ENCODE results near the gene UXS1.

Gene UXS1

DNA sequence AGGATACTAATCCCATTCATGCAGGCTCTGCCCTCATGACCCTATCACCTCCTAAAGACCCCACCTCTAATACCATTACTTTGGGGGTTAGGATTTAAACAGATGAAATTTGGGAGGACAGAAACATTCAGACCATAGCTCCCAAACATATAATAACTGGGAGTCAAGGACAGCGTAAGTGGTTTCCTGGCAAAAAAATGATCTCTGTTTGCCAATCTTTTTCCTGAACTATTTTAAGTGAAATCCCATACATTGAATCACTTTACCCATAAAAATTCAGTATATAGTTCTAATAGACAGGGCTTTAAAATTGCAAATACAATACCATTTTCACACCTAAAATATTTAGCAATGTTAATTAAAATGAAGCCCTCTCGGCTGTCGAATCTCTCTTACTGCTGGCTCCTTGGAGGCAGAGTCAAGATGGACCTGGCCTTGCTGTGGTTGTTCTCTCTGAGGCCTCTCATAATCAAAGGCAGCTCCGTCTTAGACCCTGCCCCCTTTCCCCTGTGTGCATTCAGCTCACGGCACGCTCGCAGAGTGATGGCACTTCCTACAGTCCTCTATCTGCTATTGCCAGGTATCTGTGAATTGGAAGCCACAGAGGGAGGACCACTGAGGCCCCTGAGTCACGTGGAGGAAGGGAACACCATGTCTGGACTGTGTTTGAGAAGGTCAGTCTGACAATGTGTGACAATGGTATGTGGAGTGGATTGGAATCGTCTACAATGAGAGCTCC is 132.3 kb downstream of the UXS1 start:
- no peak for DNase-seq (ENCODE audit: extremely low read depth, low read depth)
- TF ChIP-seq, protein P1, sequence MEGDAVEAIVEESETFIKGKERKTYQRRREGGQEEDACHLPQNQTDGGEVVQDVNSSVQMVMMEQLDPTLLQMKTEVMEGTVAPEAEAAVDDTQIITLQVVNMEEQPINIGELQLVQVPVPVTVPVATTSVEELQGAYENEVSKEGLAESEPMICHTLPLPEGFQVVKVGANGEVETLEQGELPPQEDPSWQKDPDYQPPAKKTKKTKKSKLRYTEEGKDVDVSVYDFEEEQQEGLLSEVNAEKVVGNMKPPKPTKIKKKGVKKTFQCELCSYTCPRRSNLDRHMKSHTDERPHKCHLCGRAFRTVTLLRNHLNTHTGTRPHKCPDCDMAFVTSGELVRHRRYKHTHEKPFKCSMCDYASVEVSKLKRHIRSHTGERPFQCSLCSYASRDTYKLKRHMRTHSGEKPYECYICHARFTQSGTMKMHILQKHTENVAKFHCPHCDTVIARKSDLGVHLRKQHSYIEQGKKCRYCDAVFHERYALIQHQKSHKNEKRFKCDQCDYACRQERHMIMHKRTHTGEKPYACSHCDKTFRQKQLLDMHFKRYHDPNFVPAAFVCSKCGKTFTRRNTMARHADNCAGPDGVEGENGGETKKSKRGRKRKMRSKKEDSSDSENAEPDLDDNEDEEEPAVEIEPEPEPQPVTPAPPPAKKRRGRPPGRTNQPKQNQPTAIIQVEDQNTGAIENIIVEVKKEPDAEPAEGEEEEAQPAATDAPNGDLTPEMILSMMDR (IDR thresholded peaks at IDR 0.05; ENCODE audit: low read depth, low read length): no peak

DNA sequence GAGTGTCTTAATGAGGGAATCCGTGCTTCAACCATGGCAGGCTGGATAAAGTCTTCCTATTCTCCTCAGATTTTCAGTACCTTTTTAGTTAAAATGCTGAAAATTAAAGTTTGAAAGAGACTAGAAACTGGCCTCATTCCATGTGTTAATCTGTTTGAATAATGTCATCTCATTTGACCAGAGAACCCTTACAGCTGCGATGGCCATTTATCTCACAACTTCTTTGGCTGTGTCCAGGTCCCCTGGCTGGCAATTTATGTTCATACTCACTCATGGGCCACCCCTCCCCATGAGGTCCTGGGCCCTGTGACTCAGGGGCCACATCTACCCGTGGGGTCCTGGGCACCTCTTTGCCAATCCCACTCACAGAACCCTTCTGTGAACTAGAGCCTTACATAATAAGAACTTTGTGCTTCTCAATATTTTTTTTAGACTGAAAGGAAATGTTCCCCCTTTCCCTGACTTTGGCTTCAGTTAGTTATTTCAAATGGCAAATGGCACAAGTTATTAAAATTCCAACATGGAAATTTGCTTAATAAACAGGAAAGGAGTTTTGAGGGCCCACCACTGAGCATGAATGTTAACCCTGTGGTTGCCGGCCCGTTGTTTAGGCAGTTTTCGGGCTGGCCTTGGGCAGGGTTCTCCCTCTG is 134.6 kb downstream of the UXS1 start:
- DNase-seq (ENCODE audit: extremely low read depth, low read depth): no peak
- TF ChIP-seq, protein P1 (IDR thresholded peaks at IDR 0.05; ENCODE audit: low read depth, low read length): no peak

- no peak for DNase-seq (ENCODE audit: extremely low read depth, low read depth)
Measured at GRCh38 chr2:106058469-106059137, 135.5 kb downstream of the UXS1 start.

GRCh38 chr2:106057206-106057605 is 136.9 kb downstream of the UXS1 start:
- DNase-seq (ENCODE audit: extremely low read depth, low read depth): no peak
- TF ChIP-seq, protein P1 (IDR thresholded peaks at IDR 0.05; ENCODE audit: low read depth, low read length): no peak

More at GRCh38 chr2:106058469-106059137, 135.5 kb downstream of the UXS1 start:
- TF ChIP-seq, protein P1 (IDR thresholded peaks at IDR 0.05; ENCODE audit: low read depth, low read length): no peak

GRCh38 chr2:106054880-106055655 is 139.0 kb downstream of the UXS1 start:
- DNase-seq (ENCODE audit: extremely low read depth, low read depth): no peak
- TF ChIP-seq, protein P1 (IDR thresholded peaks at IDR 0.05; ENCODE audit: low read depth, low read length): no peak

DNA sequence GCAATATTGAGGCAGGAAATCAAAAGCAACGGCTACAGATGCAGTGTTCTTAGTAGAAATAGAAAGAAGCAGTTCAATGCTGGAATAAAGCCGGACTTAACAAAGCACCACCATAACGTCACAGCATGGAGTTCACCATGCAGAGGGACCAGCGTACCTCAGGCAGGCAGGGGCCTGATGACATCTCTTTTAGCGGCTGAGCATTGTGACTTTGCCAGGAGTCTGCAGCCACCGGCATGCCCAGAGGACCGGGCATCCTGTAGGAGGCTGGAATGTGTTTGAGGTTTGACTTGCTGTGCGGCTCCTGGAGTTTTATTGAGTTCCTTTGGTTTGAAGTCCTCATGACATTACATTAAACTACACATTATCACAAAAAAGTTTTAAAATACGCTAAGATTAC is 139.8 kb downstream of the UXS1 start:
- TF ChIP-seq, protein P1 (IDR thresholded peaks at IDR 0.05; ENCODE audit: low read depth, low read length): no peak
- DNase-seq (ENCODE audit: extremely low read depth, low read depth): no peak
